GM21447 (cell line): ENCODE data around the gene KCNH6.

Experiments used
- ATAC-seq: cut with Tn5 transposase; IDR thresholded peaks from one replicate; pipeline ENCODE4 v1.9.1; 2021; ENCODE audit not compliant: unreplicated experiment

Gene KCNH6

DNA sequence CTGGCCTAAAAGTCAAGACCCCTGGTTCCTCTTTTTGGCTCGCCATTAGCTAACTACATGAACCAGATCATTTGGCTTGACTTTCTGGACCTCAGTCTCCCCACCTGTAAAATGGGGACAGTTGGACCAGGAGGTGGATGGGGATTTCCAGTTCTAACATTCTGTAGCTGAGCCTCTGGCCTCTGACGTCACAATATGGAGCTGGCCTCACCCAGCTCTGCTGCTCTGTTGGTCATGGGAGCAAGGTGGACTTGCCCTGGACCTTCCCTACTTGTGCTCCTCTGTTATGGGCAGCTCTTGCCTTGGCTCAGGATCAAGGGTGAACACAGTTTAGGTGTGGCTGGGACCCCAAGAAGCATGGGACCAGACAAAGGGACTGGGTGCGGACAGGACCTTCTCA is 16.5 kb upstream of the KCNH6 start:
- no peak for ATAC-seq

DNA sequence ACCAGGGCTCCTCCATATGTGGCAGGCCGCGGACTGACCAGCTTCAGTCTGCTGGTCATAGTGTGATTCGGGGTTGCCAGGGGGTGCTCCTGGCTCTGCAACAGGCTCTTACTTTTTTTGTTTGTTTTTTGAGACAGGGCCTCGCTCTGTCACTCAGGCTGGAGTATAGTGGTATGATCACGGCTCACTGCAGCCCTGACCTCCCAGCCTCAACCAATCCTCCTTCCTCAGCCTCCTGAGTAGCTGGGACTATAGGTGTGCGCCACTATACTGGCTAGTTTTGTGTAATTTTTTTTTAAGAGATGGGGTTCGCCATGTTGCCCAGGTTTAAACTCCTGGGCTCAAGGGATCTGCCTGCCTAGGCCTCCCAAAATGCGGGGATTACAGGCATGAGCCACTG is 11.8 kb upstream of the KCNH6 start:
- no peak for ATAC-seq

DNA sequence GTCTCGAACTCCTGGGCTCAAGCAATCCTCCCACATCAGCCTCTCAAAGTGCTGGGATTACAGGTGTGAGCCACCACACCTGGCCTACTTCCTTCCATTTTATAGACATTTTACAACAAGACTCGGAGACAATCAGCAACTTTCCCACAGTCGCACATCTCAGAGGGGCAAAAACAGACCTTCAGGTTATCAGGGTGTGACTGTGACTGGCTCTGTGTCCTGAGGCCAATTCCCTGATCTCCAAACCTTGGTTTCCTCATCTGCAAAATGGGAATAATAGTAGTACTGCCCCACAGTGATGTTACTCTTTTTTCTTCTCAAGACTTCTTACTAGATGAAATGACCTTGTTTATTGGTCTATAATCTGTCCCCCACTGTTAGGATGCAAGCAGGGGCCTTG is 10.8 kb upstream of the KCNH6 start:
- ATAC-seq = no peak

DNA sequence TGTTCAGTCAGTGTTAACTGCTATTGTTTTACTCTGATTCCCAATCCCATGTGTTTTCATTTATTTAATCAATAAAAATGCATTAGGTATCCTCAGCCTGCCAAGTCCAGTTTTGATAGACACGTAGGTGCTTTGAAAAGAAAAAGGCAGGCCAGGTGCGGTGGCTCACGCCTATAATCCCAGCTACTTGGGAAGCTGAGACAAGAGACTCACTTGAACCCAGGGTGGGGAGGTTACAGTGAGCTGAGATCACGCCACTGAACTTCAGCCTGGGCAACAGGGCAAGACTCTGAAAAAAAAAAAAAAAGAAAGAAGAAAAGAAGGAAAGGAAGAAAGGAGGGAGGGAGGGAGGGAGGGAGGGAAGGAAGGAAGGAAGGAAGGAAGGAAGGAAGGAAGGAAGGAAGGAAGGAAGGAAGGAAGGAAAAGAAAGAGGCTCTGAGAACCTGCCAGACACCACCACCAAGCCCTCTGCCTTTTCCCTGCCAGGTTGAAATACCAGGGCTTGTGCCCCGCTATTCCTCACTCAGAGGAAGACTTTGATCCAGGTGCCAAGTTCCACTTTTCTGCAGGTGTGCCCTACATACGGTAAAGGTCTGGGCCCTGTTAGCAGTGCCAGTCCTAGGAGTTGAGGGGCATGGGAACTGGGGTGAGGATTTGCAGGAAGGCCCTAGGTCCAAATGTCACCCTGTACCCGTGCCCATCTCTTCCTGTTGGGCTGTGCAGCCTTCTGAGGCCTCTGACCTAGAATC is 10.1 kb upstream of the KCNH6 start:
- ATAC-seq = no peak

DNA sequence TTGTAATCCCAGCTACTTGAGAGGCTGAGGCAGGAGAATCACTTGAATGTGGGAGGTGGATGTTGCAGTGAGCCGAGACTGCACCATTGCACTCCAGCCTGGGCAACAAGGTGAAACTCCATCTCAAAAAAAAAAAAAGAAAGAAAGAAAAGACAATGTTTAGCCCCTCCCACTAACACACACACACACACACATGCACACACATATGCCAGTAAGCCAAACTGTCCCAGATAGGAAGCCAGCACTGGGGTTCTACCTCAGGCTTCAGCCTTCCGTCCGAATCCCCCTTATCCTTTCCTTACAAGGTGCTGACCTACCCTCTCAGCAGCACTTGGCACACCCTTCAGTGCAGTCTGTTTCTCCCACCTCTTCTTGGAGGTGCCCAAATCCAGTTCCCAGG is 8.7 kb upstream of the KCNH6 start:
- ATAC-seq = no peak

DNA sequence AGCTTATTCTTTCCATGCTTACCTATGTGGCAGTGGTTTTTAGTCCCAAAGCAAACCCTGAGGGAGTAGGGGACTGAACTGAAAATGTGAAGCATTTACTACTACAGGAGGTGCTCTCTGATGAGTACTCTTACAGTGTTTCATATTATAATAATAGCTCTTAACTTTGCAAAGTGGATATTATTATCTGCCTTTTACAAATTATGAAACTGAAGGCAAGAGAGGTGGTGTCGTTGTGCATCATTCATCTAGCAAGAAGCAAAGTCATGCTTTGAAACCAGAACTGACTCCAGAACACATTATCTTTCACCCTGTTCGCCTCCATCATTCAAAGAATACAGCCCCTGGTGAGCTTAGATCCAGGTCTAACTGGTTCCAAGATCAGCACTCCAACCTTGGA is 8.2 kb upstream of the KCNH6 start:
- no peak for ATAC-seq

DNA sequence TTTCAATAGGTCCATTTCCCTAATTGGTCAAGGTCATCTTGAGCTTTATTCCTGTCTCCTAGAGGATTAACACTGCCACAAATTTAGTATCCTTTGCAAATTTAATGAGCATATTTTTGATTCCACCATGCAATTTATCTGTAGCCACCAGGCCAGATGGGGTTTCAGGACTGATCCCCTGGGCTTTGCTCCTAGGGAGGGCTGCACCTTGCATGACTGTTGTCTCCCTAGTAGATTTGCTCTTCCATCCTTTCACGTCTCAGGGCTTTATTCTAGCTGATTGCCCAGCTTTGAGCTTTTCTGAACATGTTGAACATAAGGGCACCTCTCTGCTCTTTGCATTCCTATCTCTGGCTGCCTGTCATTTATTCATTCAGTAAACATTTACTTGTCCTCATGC is 7.7 kb upstream of the KCNH6 start:
- no peak for ATAC-seq

DNA sequence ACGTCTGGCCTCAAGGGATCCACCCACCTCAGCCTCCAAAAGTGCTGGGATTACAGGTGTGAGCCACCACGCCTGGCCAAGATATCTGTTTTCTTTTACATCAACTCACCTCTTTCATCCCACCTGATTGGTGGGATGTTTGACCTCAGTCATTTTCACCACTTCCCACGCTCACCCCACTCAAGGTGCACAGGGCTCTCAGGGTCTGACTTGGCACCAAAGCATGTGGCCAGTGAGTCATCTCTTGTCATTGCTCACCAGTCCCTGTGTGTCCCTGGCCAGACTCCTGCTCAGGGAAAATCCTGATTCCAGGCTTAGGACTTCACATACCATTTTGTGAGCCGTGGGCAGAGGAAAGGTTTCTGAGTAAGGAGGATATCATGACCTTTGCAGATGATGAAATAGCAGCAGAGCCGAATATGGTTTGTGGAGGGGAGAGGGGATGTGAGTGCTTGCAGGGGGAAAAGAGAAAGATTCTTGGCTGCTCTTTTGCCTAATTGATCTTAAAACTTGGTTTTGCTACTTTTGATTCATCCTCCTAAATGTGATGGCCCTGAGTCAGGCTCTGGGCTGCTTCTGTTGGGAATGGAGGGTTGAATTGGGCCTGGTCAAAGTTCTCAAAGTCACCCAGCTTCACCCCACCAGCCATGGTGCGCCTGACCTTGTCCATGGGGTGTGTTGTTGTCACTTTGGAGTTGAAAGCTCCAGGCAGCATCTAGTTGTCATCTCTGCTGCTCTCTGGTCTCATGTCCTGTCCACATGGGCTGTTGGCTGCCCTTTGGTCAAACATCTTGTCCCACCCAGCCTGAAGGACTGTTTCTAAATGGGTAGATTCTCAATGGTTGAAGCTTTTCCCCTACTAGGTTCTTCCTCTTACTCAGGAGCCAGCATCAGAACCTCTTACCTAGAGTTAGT is 6.0 kb upstream of the KCNH6 start:
- ATAC-seq = no peak

DNA sequence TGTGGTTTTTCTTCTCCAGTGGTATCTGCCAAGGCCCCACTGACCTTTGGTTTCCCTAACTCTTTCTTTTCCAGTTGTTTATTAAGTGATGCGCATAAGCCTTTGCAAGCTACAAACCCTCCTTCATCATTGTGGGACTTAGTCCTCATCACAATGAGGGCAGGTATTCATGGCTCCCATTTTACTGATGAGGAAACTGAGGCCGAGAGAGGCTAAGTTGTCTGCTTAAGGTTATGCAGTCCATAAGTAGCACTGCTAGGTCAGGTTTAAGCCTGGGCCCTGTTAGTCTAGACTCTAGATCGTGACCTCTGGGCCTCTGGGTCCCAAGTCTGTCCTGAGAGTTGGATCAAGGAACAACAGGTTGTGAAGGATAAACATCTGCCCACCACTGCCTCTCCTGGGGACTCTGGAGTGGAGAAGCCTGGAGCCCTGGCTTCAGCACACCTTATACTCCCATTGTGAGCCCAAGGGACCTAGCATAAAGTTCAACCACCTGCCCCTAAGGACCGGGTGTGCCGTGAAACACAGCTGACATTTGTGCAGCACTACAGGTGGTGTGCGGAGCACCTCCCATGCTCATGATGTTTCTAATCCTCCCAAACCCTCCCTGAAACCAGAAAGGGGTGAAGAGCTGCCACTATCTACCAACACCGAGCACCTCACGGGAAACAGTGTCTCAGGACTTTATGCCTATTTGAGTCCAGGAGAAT is 5.2 kb upstream of the KCNH6 start:
- no peak for ATAC-seq

DNA sequence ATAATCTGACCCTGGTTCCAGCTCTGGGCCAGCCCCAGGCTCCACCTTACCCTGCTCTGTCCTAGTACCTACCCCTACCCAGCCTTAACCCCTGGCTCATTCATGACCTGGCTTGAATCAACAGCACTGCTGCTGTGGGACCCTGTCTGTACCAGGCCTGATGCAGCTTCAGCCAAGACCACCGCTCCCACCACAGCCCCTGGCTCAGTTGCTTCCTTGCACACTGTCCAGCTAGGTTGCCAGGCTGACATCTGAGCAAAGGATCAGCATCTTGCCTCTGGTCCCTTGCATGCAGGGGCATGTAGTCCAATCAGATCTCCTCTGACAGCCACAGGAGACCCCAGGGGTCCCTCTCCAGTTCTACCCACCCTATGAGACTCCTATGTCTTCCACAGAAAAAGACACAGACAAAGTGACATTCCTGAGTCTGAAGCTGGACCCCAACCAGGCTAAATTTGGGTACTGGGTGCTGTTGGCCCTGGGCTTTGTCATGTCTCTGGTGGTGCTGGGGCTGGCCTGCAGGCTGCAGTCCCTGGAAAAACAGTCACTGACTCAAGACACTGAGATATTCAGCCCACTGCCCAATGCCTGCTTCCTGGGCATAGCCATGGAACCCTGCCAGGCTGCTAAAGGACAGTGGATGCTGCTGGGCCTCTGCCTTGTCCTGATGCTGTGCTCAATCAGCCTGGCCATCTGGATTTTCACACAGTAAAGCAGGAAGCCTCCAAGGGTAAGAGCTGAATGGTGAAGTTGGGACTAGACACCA is 3.9 kb upstream of the KCNH6 start:
- no peak for ATAC-seq

DNA sequence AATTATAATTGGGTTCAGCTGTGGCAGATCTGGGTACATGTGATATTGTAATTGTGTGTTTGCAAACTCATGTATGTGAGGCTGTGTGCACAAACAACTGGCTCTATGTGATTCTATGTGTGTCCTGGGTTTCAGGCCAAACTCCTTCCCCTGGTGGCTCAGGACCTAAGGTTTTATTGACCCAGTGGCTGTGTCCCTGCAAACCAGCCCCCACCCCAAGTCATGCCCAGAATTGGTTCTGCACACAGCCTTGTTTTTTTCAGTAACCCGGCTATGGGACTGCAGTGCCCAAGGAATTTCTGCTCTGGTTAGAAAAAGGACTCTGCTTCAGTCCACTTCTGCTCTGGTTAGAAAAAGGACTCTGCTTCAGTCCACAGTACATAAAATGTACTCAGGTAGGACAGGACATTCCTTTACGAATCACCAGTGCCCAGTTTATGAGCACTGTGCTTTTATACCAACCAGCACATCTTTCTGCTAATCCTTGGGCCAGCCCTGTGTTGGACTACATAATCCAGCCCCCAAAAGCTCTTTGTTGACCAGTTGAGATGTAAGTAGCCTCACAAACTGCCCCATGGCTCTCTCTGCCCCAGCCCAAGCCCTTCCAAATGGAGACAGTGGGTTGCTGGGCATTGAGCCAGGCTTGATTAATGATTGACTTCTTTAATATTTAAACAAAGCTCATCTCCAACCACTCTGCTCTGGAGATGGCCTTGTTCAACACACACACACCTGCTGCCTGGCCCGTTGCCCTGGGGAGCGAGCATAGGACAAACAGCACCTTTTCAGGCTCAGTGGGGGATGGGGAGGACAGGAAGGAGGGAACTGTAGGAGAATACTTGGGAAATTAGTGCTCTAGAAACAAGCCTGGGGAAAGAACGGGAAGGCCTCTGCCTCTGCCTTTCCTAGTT is 2.9 kb upstream of the KCNH6 start:
- ATAC-seq = no peak

DNA sequence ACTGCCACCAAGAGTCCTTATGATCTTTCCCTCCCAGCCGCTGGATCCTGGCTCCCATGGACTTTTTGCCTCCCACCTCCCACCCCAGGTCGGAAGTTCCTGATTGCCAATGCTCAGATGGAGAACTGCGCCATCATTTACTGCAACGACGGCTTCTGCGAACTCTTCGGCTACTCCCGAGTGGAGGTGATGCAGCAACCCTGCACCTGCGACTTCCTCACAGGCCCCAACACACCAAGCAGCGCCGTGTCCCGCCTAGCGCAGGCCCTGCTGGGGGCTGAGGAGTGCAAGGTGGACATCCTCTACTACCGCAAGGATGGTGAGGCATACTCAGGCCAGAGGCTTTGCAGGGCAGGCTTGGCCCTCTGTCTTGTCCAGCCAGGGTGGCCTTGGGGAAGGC is 893 bp downstream of the KCNH6 start:
- no peak for ATAC-seq

DNA sequence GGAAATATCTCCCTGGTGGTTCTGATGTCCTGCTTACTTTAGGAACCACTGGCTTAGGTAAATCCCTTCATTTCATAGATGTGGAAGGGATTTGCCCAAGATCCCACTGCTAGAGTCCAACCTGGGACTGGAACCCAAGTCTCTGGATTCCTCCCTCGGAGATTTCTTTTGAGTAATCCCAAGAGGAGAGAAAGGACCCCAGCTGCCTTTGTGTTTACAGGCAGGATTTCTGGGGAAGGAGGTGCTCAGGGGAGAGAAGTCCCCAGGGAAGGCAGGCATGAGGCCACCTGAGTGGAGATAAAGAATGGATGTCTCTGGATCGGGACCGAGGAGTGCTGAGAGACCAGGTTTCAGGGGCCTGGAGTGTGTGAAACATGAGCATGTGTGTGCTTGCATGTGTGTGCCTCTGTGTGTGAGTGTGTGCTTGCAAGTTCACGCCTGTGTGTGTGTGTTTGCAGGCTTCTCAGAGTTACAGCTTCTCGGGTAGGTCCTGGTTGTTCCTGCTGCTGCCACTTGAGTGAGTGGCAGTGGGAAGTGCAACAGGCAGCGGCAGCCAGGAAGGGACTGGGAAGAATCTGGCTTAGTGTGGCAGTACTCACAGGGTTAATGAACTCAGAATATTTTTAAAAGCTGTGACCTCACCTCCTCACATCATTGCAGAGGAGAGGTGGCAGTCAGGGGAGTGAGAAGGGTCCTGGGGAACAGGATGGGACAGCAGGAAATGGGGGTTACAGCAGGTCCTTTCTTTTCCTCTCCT is 2.2 kb downstream of the KCNH6 start:
- ATAC-seq = no peak

DNA sequence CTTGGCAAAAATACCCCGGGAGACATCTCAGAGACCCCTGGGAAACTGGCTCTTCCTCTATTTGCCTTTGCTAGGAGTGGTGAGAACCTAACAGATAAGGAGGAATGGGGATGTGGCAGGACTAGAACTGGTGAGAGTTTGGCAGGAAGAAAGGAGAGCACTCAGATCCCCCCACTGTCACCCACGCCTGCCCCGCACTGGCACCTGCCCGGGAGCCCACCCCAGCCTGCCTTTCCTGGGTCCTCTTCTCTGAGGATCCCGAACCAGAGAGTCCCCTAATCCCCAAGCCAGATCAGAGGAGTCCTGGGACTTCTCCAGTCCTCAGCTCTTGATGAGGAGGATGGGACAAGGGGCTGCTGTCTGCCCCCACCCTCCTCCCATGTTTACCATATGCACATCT is 3.7 kb downstream of the KCNH6 start:
- ATAC-seq = no peak

DNA sequence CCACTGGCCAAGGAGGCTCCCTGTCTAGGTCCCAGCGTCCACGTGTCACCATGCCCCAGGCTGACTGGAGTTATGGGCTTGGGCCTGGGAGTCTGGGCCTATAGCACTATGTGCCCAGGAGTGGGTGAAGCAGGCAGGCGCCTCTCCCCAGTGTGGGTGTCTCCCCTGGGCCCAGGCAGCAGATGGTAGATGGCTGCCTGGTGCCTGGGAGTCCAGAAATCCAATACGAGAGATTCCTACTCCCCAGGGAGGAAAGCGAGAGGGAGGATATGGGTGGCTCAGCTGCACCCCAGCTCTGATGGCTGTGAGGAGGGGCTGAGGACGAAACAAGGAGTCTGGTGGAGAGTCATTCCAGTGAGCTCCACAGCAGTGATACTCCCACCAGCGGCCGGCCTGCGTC is 5.0 kb downstream of the KCNH6 start:
- ATAC-seq = no peak

DNA sequence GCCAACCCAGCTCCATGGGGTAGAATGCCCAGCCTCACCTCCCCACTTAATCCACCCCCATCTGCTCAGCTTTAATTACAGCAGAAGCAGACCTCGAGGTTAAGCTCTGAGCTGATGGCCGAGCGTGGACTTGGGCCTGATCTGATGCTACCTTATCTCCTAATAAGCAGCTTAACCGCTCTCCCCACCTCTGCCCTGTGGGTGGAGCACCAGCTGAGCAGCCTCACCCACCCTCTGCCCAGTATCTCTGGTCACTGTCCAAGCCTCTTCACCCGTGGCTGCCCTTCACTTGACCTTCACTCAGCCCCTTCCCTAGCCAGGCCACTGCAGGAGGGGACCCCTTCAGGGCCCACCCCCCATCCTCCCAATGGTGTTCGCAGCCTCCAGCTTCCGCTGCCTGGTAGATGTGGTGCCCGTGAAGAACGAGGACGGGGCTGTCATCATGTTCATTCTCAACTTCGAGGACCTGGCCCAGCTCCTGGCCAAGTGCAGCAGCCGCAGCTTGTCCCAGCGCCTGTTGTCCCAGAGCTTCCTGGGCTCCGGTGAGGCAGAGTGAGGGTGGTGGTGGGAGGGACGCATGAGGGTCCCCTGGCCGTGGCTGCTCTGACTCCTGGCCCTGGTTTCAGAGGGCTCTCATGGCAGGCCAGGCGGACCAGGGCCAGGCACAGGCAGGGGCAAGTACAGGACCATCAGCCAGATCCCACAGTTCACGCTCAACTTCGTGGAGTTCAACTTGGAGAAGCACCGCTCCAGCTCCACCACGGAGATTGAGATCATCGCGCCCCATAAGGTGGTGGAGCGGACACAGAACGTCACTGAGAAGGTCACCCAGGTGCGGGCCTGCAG is 6.8 kb downstream of the KCNH6 start:
- no peak for ATAC-seq

DNA sequence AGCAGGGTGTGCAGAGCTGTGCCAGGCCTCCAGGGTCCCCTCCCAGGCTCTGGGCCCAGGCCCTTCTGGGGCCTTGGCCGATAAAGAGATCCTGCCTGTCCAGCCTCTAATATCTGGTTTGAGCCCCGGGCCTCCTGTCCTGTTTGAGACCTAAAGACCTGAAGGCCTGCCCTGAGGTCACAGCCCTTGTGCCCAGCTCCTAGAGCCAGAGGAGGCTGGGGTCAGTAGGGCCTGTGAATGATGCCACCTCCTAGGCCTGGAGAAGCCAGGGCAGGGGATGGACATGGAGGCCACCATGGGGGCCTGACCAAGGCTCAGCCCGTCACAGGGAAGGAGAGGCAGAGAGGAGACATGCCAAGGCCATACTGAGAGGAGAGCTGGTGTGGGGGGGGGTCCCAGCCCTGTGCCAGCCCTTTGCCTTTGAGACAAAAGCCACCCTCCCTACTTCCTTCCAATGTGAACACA is 7.4 kb downstream of the KCNH6 start:
- ATAC-seq = no peak
